Measurements from ENCODE around the gene SMIM44. TPM values are rescaled to one million over a fixed set of nuclear protein-coding genes. Genes with fewer than 3 reads are reported as not detected.

The SMIM44 gene
- total RNA-seq, 1 experiment from 2014 or later: not detected

DNA sequence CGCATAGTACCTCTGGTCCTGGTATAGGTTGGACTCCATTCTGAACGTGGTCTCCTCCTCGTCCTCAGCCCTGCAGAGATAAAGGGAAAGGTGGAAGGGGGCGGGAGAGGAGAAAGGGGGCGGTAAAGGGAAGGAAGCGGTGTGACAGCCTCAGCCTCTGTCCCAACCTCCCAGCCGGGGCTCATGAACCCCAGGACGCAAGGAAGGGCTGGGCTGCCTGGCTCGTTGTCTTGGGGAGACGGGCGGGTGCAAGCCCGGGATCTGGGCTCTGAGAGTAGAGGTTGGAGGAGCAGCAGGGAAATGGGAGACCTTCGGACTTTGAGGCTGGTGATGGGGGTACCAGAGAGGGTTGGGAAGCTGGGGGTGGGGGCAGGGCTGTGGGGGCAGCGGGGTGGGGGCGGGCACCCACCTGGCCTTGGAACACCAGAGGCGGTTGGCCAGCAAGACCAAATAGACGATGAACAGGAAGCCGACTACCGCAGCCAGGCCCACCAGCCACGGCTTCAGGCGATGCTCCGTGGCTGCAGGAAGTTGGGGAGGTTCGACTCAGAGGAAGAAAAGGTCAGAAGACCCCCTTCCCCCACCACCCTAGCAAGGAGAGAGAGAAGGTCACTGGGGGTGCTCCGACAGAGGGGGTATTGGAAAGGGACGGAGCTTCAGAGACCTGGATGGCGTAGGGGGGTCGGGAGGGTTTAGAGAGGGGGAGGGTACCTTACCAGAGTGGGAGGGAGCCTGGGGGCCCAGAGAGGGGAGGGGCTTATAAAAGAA lies 4.6 kb downstream of the SMIM44 start:
- no peak for DNase-seq (ENCODE audit: low read depth)

DNA sequence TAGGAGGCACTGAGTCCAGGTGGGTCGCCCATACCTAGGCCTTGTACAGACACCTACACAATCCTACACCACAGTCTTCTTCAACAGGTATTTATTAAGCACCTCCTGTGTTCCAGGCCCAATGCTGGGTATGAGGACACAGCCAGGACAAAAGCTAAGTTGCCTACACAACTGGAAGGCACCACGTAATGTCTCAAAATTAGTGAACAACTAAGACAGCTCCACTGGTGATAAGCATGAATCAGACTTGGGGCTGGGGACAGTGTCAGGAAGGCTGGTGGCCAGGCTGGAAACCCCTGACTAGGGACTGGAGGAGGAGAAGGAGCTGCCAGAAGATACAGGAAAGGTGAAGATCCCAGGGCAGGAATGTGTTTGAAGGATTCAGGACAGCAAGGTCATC lies 5.3 kb downstream of the SMIM44 start:
- no peak for DNase-seq (ENCODE audit: low read depth)

DNA sequence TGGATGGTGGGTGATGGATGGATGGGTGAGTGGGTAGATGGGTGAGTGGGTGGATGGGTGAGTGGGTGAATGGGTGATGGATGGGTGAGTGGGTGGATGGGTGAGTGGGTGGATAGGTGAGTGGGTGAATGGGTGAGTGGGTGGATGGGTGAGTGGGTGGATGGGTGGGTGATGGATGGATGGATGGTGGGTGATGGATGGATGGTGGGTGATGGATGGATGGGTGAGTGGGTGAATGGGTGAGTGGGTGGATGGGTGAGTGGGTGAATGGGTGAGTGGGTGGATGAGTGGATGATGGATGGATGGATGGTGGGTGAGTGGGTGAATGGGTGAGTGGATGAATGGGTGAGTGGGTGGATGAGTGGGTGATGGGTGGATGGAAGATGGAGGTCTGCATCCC lies 5.7 kb downstream of the SMIM44 start:
- no peak for DNase-seq (ENCODE audit: low read depth)

GRCh38 chr19:3476830-3477229 lies 6.4 kb downstream of the SMIM44 start:
- no peak for DNase-seq (ENCODE audit: low read depth)

- DNase-seq (ENCODE audit: low read depth): no peak
Measured at GRCh38 chr19:3475449-3475848, 7.8 kb downstream of the SMIM44 start.

GRCh38 chr19:3474614-3475013 lies 8.6 kb downstream of the SMIM44 start:
- no peak for DNase-seq (ENCODE audit: low read depth)

DNA sequence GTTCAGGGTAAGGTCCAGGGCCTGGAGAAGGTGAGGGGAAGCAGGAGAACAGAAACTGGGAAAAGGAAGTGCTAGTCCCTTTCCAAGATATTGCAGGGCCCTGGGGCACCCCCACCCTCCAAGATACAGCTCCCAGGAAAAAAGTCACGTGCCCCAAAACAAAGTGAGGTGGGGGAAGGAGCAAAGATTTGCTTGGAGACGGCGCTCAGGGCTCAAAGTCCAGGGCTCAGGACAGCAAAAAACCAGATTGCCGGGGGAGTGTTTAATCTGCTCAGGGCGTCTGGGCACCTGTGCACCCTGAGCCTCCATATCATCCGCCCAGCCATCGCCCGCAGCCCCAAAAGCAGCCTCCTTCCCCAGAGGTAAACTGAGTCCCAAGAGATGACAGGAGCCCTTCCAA lies 9.2 kb downstream of the SMIM44 start:
- DNase-seq (ENCODE audit: low read depth): no peak

DNA sequence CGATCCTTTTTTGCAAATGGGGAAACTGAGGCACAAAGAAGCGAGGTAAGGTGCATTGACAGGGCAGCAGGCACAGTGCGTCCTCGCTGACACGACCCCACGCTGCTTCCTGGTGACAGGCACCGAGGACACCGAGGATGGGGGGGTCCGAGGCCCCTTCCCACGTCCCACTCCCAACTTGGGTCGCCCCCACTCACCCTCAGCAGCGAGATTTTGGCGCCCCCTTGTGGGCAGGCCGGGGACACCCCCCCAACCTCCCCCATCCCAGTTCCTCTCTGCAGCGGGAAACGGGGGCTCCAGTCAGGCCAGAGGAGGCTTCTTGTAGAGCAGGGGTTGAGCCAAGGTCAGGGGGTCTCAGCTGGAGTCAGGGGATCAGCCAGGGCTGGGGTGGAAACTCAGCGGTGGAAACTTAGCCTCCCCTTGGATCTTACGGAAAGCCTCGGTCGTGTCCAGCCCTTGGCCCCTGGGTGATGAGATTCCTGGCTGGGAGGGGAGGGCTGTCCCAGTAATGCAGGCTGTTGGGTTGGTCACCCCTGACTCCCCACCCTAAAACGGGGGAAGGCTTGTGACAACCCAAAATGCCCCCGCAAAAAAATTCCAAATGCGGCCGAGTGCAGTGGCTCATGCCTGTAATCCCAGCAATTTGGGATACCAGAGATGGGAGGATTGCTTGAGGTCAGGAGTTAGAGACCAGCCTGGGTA lies 11.1 kb downstream of the SMIM44 start:
- no peak for DNase-seq (ENCODE audit: low read depth)

GRCh38 chr19:3470500-3471128 lies 12.6 kb downstream of the SMIM44 start:
- DNase-seq (ENCODE audit: low read depth): no peak

GRCh38 chr19:3469638-3470499 lies 13.4 kb downstream of the SMIM44 start:
- no peak for DNase-seq (ENCODE audit: low read depth)

DNA sequence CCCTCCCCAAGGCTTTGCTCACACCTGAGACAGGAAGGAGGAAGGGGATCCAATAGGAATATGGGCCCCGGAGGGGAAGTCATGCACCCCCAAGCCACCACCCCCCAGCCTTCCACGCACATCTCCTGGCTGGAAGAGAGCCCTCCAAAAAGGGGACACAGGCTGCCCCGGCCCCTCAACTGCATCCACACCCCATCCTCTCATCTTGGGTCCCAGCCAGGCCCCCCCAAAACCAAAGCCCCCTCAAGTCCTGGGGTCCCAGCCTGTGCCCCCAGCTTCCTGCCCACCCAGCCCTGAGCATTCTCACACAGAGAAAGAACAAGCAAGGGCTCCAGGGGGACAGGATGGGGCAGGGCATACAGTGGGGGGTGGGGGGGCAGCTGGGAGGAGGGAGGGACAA lies 15.0 kb downstream of the SMIM44 start:
- no peak for DNase-seq (ENCODE audit: low read depth)

GRCh38 chr19:3467437-3468198 lies 15.6 kb downstream of the SMIM44 start:
- no peak for DNase-seq (ENCODE audit: low read depth)

DNA sequence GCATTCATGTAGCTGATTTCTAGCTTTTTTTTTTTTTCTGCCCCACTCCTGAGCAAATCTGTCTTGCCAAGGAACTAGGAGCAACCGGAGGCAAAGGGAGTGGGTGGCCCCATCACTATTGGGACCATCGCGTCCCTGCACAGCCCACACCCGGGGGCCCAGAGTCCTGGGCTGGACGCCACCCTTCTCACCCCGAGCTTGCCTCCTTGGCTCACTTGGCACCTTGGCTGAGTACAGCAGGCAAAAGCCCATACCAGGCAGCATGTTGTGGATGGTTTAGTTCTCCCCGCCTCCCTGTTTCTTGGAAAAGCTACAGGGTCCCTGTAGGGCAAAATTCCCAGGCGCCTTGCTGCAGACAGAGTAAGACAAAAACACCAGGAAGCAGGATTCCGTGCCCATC lies 16.6 kb downstream of the SMIM44 start:
- no peak for DNase-seq (ENCODE audit: low read depth)

- no peak for DNase-seq (ENCODE audit: low read depth)
Measured at GRCh38 chr19:3465552-3465951, 17.7 kb downstream of the SMIM44 start.

- DNase-seq (ENCODE audit: low read depth): no peak
Measured at GRCh38 chr19:3464587-3465235, 18.5 kb downstream of the SMIM44 start.

DNA sequence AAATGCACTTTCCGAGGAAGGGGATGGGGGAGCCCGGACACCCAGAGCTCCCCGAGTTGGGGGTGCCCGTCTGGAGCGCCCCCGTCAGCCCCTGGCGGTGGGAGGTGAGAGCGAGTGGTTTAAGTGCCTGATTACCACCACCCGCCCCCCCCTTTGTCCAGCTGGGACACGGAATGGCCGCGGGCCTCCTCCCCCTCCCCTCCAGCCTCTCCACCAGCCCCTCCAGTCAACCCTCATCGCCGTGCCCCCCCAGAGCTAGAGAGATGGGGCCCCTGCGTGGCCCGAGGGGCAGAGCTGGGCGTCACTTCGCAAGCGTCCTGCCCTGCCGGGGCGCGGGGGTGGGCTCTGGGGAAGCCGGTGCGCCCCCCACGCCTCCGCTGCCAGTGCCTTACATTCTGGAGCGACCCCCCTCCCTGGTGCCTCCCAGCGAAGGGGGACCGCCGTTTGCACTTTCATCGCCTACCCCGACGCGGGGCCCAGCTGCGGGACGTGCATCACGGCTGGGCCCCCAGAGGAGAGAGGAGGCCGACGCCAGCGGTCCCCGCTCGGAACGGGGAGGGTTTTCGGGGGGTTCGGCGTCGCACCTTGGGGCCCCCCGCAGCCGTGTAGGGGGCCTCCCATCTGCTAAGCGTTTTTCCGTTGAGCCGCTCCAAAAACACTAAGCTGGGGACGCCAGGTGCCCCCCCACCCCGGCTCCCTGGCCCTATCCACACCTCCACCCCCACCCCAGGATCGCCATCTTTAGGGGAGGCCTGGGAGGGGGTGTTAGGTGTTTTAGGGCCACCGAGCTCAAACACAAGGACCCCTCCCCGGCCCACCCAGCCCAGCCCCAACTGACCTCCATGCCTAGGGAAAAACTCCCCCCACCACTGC lies 19.3 kb downstream of the SMIM44 start:
- no peak for DNase-seq (ENCODE audit: low read depth)

GRCh38 chr19:3462991-3463713 lies 20.1 kb downstream of the SMIM44 start:
- no peak for DNase-seq (ENCODE audit: low read depth)

DNA sequence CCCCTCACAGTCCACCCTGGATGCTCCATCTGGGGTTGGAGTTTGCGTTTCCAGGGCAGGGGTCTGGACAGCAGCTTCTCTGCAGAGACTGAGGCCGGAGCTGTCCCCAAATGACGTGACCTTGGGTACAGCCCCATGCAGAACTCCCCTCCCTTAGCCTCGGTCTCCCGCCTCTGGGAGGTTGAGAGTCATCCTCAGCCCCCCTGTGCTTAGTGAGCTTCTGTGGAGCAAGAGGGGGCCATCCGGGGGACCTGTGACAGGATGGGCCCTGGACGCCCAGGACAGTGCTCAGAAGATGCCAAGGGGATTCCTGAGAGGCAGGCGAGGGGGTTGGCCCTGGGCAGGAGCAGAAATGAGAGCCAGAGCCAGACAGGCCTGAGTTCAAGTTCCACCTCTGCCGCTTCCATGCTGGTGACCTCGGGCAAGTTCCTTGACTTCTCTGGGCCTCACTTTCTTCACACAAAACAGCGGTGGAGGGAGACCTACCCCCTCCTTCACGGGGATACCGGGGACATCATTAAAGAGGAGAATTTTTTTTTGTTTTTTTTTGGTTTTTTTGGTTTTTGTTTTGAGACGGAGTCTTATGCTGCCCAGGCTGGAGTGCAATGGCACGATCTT lies 23.2 kb downstream of the SMIM44 start:
- no peak for DNase-seq (ENCODE audit: low read depth)

Data from HT1080 (cell line).